Esophagus muscularis mucosa (tissue), 4 donors: ENCODE measurements around the gene CNTNAP2. TPM values are rescaled to one million over a fixed set of nuclear protein-coding genes. Genes with fewer than 3 reads are reported as not detected.

Experiments used
- DNase-seq: peaks from one replicate; pipeline ENCODE4 v3.0.0-alpha.2; 2017; ENCODE audit errors: extremely low spot score
- H3K27ac ChIP-seq, 4 donors: fragments of 200-600 bp; sonication (generic); replicated peaks in 1 of 4; 1 replicate in 3 of 4; 2 replicates in 1 of 4; pipeline ENCODE4 v1.5.1; 2016 to 2019; ENCODE audit warnings: mild to moderate bottlenecking in 1 of 4
- H3K27me3 ChIP-seq, 4 donors: fragments of 200-600 bp; sonication (generic); one replicate each; pipeline versions ENCODE4 v1.5.1 to v1.6.0; 2016 to 2019
- H3K36me3 ChIP-seq, 4 donors: fragments of 200-600 bp; sonication (generic); one replicate each; pipeline ENCODE4 v1.5.1; 2016 to 2019
- H3K4me1 ChIP-seq, 4 donors: fragments of 200-600 bp; sonication (generic); one replicate each; pipeline ENCODE4 v1.5.1; 2016 to 2019
- H3K4me3 ChIP-seq, 4 donors: fragments of 200-600 bp; sonication (generic); 1 replicate in 2 of 4; 2 replicates in 2 of 4; pipeline ENCODE4 v1.5.1; 2016 to 2019; ENCODE audit warnings: mild to moderate bottlenecking in 4 of 4, moderate library complexity in 1 of 4
- H3K9me3 ChIP-seq, 4 donors: fragments of 200-600 bp; sonication (generic); 1 replicate in 3 of 4; 2 replicates in 1 of 4; pipeline ENCODE4 v1.5.1; 2016 to 2019
- EP300 ChIP-seq: sonication (generic); formaldehyde crosslinking; IDR thresholded peaks from one replicate; pipeline ENCODE4 v1.6.1; 2017; ENCODE audit warnings: antibody characterized with exemption
- POLR2A ChIP-seq: fragments of 450-650 bp; IDR thresholded peaks from one replicate; pipeline ENCODE4 v1.6.1; 2017; ENCODE audit warnings: antibody characterized with exemption, moderate library complexity, mild to moderate bottlenecking, low read depth
- POLR2AphosphoS5 ChIP-seq, 2 donors: sonication (generic); formaldehyde crosslinking; IDR thresholded peaks; one replicate each; pipeline ENCODE4 v1.6.1; 2017; ENCODE audit warnings: antibody characterized with exemption in 2 of 2
- whole genome bisulfite sequencing: methylation state at CpG from one replicate; pipeline ENCODE4 v1.1.5; 2018; 5-methylcytosine and 5-hydroxymethylcytosine counted together
- intact Hi-C: fragments of 100-400 bp; cut with DNase I; formaldehyde crosslinking; loops from one replicate; pipeline ENCODE4 v1.15.1; 2023
- total RNA-seq, 4 donors: library from RNA; depleted of rRNA; stranded (reverse); fragments of >200 nt; gene quantifications; one replicate each; pipeline versions ENCODE4 v1.1.0 to v1.2.1, GENCODE V29; 2016
- TF ChIP-seq, protein P1 (sequence below), 3 experiments: fragments of 200-600 bp in 2 of 3; fragments of 450-650 bp in 1 of 3; sonication (generic) in 2 of 3; IDR thresholded peaks; one replicate each; pipeline ENCODE4 v1.5.1; 2017 to 2019; ENCODE audit warnings: antibody characterized with exemption in 3 of 3, mild to moderate bottlenecking in 2 of 3, moderate library complexity in 1 of 3

Gene CNTNAP2
- total RNA-seq, 4 donors from 2014 or later = 1.2 to 2.9 (median 1.9) TPM

DNA sequence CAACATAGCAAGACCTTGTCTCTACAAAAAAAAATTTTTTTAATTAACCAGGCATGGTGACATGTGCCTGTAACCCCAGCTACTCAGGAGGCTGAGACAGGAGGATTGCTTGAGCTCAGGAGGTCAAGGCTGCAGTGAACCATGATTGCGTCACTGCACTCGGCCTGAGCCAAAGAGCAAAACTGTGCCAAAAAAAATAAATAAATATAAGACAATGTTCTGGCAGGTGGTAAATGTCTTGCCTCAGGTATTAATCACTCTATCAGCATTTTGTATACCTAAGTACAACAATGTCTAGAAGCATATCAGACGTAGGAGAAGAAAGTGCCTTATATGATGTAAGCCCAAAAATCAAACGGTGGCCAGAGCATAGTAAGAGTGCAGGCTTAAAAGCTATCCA is 2046.2 kb downstream of the CNTNAP2 start:
- TF ChIP-seq EP300 (no peak), POLR2AphosphoS5 (IDR thresholded peaks at IDR 0.05) (no peak), POLR2A (no peak)
- TF ChIP-seq, protein P1, sequence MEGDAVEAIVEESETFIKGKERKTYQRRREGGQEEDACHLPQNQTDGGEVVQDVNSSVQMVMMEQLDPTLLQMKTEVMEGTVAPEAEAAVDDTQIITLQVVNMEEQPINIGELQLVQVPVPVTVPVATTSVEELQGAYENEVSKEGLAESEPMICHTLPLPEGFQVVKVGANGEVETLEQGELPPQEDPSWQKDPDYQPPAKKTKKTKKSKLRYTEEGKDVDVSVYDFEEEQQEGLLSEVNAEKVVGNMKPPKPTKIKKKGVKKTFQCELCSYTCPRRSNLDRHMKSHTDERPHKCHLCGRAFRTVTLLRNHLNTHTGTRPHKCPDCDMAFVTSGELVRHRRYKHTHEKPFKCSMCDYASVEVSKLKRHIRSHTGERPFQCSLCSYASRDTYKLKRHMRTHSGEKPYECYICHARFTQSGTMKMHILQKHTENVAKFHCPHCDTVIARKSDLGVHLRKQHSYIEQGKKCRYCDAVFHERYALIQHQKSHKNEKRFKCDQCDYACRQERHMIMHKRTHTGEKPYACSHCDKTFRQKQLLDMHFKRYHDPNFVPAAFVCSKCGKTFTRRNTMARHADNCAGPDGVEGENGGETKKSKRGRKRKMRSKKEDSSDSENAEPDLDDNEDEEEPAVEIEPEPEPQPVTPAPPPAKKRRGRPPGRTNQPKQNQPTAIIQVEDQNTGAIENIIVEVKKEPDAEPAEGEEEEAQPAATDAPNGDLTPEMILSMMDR (IDR thresholded peaks at IDR 0.05) = no peak

DNA sequence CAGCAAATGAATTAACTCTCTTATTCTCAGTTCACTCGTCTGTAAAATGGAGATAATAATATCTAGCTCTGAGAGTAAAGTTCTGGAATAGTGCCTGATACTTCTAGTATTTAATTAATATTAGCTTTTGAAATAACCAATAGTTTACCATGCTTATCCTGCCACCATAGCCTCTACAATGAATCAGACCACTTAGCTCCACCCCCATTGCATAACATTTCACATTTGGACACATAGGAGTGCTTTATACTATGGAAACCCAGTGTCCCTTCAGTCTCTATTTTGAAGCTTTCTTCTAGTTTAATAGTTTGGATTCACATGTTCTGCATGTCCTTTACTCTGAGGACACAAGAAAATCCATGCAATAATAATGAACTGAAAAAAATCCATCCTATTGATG is 2046.6 kb downstream of the CNTNAP2 start:
- intact Hi-C loops = no loop called here
- no peaks in the 10 kb centered on the region for H3K27me3 ChIP-seq
- H3K36me3 ChIP-seq = no peaks in the 10 kb centered on the region
- H3K4me3 ChIP-seq = no peak overlapping the region
- H3K4me1 ChIP-seq = no peaks in the 10 kb centered on the region
- 40% methylated on average over 1 of the region's 1 CpG for WGBS
- TF ChIP-seq POLR2A (no peak), EP300 (no peak), POLR2AphosphoS5 (IDR thresholded peaks at IDR 0.05) (no peak)
- TF ChIP-seq, protein P1 (IDR thresholded peaks at IDR 0.05) = no peak
- no peaks in the 10 kb centered on the region for H3K9me3 ChIP-seq
- H3K27ac ChIP-seq = no peak overlapping the region
- no peak for DNase-seq

More for the DNA sequence above, 2046.2 kb downstream of the CNTNAP2 start:
- no peak overlapping the region for H3K27ac ChIP-seq
- no peak overlapping the region for H3K4me3 ChIP-seq
- DNase-seq = no peak
- H3K4me1 ChIP-seq = no peaks in the 10 kb centered on the region
- no peaks in the 10 kb centered on the region for H3K36me3 ChIP-seq
- H3K27me3 ChIP-seq = no peaks in the 10 kb centered on the region
- WGBS = 48% methylated on average over 4 of the region's 4 CpGs
- intact Hi-C loops = no loop called here
- no peaks in the 10 kb centered on the region for H3K9me3 ChIP-seq

DNA sequence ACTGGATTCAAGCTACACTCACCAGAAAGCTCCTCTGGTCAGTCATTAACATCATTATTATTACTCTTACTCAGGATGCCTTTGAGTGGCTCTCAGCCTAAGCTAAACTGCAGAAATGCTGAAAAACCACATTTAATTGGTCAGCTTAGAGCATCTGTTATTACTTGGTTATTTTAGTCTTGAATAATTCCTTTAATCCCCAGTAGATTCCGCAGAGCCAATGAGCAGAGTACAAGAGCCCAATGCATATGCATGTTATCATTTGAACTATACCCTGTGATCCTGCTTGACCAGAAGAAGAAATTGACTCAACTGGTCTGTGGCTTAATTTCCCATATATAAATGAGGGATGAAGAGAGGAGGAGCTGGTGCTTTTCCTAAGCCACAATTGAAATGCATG is 2056.3 kb downstream of the CNTNAP2 start:
- Histone ChIP-seq H3K9me3 (no peaks in the 10 kb centered on the region), H3K4me3 (no peak overlapping the region), H3K27ac (no peak overlapping the region), H3K4me1 (no peaks in the 10 kb centered on the region), H3K27me3 (no peaks in the 10 kb centered on the region), H3K36me3 (no peaks in the 10 kb centered on the region)
- 88% methylated on average over 1 of the region's 1 CpG for WGBS
- intact Hi-C loops = no loop called here
- TF ChIP-seq POLR2AphosphoS5 (IDR thresholded peaks at IDR 0.05) = no peak
- TF ChIP-seq EP300 = no peak
- TF ChIP-seq, protein P1 (IDR thresholded peaks at IDR 0.05) = no peak
- no peak for TF ChIP-seq POLR2A
- no peak for DNase-seq

DNA sequence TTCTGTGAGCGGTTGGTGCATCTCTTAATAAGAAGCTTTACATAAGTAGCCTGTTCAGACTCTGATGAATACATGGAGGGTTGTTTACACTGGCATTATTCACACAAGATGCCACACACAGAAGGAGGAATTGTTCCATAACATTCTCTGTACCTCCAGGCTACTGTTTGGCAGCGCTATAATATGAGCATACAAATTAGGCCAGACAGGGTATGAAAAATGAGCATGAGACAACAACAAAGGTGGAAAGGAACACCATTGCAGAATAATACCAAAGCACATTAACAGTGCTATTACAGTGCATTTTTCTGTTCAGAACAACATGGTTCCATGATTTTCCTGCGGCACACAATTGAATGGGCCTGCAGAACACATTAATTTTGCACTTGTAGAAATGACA is 2056.8 kb downstream of the CNTNAP2 start:
- no peaks in the 10 kb centered on the region for H3K36me3 ChIP-seq
- no peaks in the 10 kb centered on the region for H3K27me3 ChIP-seq
- 92% methylated on average over 3 of the region's 3 CpGs for WGBS
- no peaks in the 10 kb centered on the region for H3K4me1 ChIP-seq
- TF ChIP-seq, protein P1 (IDR thresholded peaks at IDR 0.05) = no peak
- TF ChIP-seq EP300 = no peak
- no peak for TF ChIP-seq POLR2AphosphoS5 (IDR thresholded peaks at IDR 0.05)
- no peak for TF ChIP-seq POLR2A
- H3K27ac ChIP-seq = no peak overlapping the region
- DNase-seq = no peak
- H3K9me3 ChIP-seq = no peaks in the 10 kb centered on the region
- no peak overlapping the region for H3K4me3 ChIP-seq
- intact Hi-C loops = no loop called here

DNA sequence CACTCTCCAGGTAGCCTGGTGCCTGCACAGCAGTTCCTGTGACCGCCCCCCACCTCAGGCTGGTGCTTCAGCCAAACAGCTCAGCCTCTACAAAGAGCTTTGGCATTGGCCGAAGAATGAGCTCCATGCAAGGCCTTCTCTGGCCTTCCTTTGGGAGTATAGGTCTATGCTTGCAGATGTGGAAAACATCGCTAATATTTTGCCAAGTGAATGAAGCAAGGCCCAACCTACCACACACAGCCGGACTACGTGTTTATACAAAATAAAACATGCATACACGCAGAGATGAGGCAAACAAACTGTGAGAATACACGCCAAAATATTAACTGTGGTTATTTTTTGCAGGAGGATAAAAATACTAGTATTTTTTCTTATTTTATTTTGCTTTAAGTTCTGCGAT is 2057.8 kb downstream of the CNTNAP2 start:
- Histone ChIP-seq H3K4me3 (no peak overlapping the region), H3K27ac (no peak overlapping the region), H3K9me3 (no peaks in the 10 kb centered on the region), H3K27me3 (no peaks in the 10 kb centered on the region), H3K36me3 (no peaks in the 10 kb centered on the region), H3K4me1 (no peaks in the 10 kb centered on the region)
- 95% methylated on average over 7 of the region's 8 CpGs for WGBS
- intact Hi-C loops = no loop called here
- TF ChIP-seq, protein P1 (IDR thresholded peaks at IDR 0.05) = no peak
- no peak for TF ChIP-seq POLR2A
- TF ChIP-seq POLR2AphosphoS5 (IDR thresholded peaks at IDR 0.05) = no peak
- no peak for TF ChIP-seq EP300
- no peak for DNase-seq
